ENCODE results near the gene NUDT5. TPM values are rescaled to one million over a fixed set of nuclear protein-coding genes. Genes with fewer than 3 reads are reported as not detected.

Gene NUDT5
- total RNA-seq, 4 donors from 2014 or later, result 19.9 to 23.7 (median 21.4) TPM

DNA sequence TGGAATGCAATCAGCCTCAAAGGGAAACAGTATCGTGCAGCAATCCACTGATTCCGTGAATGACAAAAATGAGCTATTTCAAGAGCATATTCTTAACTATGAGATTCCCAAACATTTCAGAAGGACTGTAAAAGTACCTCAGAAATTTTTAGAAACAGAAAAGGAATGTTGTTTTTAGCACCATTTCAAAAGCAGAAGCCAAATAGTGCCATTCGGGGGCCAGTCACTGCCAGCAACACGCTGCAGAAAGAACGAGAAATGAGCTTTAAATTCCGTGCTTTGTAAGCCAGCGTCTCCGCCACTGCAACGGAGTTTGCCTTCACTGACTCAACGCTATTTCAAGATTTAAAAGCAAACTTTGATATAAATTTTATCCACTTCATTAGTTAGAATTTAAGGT, 6.3 kb downstream of the NUDT5 start:
- 95% methylated on average over 10 of the region's 10 CpGs for WGBS

DNA sequence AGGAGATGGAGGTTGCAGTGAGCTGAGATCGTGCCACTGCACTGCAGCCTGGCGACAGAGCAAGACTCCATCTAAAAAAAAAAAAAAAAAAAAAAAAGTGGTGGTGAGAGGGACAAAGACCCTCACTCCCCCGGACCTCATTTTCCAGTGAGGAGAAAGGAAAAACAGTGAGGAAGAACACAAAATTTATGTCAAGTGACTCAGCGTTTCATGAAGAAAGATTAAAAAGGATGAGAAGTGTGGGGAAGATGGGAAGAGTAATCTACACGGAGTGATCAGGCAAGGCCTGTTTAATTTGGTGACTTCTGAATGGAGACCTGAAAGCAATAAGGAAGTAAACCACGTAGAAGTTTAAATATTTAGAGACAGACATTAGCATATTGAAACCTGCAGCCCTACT, 7.0 kb downstream of the NUDT5 start:
- 84% methylated on average over 6 of the region's 6 CpGs for whole genome bisulfite sequencing
- no peaks in the 10 kb centered on the region for H3K9me3 ChIP-seq
- no peak for DNase-seq (ENCODE audit: extremely low spot score)
- H3K4me3 ChIP-seq, result no peak overlapping the region
- H3K4me1 ChIP-seq, result peaks cover 0 to 18% (median 14%) of the 10 kb centered on the region in 4 donors
- intact Hi-C loops (cut with DNase I), result no loop called here
- no peak overlapping the region for H3K27ac ChIP-seq (replicated peaks in 1 of 4)
- H3K27me3 ChIP-seq, result no peaks in the 10 kb centered on the region
- TF ChIP-seq POLR2AphosphoS5 (IDR thresholded peaks at IDR 0.05) (no peak), POLR2A (IDR thresholded peaks at IDR 0.05; ENCODE audit: low read depth) (no peak), EP300 (IDR thresholded peaks at IDR 0.05) (no peak)
- TF ChIP-seq, protein P1, sequence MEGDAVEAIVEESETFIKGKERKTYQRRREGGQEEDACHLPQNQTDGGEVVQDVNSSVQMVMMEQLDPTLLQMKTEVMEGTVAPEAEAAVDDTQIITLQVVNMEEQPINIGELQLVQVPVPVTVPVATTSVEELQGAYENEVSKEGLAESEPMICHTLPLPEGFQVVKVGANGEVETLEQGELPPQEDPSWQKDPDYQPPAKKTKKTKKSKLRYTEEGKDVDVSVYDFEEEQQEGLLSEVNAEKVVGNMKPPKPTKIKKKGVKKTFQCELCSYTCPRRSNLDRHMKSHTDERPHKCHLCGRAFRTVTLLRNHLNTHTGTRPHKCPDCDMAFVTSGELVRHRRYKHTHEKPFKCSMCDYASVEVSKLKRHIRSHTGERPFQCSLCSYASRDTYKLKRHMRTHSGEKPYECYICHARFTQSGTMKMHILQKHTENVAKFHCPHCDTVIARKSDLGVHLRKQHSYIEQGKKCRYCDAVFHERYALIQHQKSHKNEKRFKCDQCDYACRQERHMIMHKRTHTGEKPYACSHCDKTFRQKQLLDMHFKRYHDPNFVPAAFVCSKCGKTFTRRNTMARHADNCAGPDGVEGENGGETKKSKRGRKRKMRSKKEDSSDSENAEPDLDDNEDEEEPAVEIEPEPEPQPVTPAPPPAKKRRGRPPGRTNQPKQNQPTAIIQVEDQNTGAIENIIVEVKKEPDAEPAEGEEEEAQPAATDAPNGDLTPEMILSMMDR (IDR thresholded peaks at IDR 0.05), result no peak
- peaks cover 12 to 55% (median 31%) of the 10 kb centered on the region in 4 donors for H3K36me3 ChIP-seq

More for the DNA sequence above, 6.3 kb downstream of the NUDT5 start:
- no peak for DNase-seq (ENCODE audit: extremely low spot score)
- H3K27me3 ChIP-seq, result no peaks in the 10 kb centered on the region
- H3K4me3 ChIP-seq, result no peak overlapping the region
- H3K4me1 ChIP-seq, result peaks cover 7 to 26% (median 22%) of the 10 kb centered on the region in 4 donors
- no peaks in the 10 kb centered on the region for H3K9me3 ChIP-seq
- TF ChIP-seq POLR2AphosphoS5 (IDR thresholded peaks at IDR 0.05), result no peak
- no peak for TF ChIP-seq EP300 (IDR thresholded peaks at IDR 0.05)
- TF ChIP-seq POLR2A (IDR thresholded peaks at IDR 0.05; ENCODE audit: low read depth), result no peak
- TF ChIP-seq, protein P1 (IDR thresholded peaks at IDR 0.05), result no peak
- intact Hi-C loops (cut with DNase I), result no loop called here
- H3K36me3 ChIP-seq, result peaks cover 6 to 48% (median 25%) of the 10 kb centered on the region in 4 donors
- H3K27ac ChIP-seq (replicated peaks in 1 of 4), result no peak overlapping the region

DNA sequence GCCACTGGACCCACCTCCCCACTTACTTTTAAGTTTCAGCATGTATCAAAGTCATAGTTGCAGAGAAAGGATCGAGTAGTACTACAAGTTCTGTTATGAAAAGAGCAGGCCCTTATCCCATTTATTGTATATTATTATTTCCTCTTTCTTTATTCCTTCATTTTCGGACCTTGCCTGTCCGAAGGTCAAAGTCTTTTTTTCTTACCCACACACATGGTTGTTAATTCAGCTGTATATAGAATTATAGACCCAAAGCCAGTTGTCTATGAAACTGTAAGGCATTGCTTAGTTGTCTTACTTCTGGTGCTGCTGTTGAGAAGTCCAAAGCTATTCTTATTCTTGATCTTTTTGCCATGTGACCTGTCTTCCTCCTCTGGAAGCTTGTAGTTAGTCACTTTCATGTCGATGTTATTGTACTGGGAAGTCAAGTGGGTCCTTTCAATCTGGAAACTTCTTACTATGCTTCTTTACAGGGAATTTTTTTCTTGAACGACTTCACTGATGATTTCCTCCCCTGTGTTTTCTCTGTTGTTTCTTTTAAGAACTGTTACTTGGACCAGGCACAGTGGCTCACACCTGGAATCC, 8.3 kb downstream of the NUDT5 start:
- Histone ChIP-seq H3K36me3 (peaks cover 12 to 61% (median 38%) of the 10 kb centered on the region in 4 donors), H3K27ac (replicated peaks in 1 of 4) (no peak overlapping the region)
- 82% methylated on average over 5 of the region's 5 CpGs for WGBS

DNA sequence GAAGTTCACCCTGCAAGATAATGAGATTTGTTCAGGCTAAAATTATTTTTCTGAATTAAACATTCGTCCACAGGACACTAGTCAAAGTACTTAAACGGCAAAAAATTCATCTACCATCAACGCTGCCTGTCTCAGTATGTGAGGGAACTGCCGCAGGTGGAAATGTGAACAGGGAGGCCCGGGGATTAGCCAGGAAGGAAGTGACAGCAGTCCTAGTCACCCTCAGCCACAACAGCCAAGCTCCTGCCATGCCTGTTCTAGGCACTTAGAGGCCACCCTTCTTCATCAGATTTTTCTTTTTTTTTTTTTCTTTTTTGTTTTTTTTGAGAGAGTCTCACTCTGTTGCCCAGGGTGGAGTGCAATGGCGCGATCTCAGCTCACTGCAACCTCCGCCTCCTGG, 9.4 kb downstream of the NUDT5 start:
- TF ChIP-seq POLR2A (IDR thresholded peaks at IDR 0.05; ENCODE audit: low read depth) (no peak), POLR2AphosphoS5 (IDR thresholded peaks at IDR 0.05) (no peak), EP300 (IDR thresholded peaks at IDR 0.05) (no peak)
- TF ChIP-seq, protein P1 (IDR thresholded peaks at IDR 0.05), result no peak
- Histone ChIP-seq H3K4me1 (peaks cover 0 to 2% (median 0%) of the 10 kb centered on the region in 4 donors), H3K4me3 (no peak overlapping the region), H3K9me3 (no peaks in the 10 kb centered on the region), H3K27me3 (no peaks in the 10 kb centered on the region), H3K36me3 (peaks cover 12 to 63% (median 46%) of the 10 kb centered on the region in 4 donors), H3K27ac (replicated peaks in 1 of 4) (no peak overlapping the region)
- intact Hi-C loops (cut with DNase I), result no loop called here
- DNase-seq (ENCODE audit: extremely low spot score), result no peak
- WGBS, result 87% methylated on average over 8 of the region's 8 CpGs

More for the DNA sequence above, 8.3 kb downstream of the NUDT5 start:
- no peak overlapping the region for H3K4me3 ChIP-seq
- intact Hi-C loops (cut with DNase I), result no loop called here
- DNase-seq (ENCODE audit: extremely low spot score), result no peak
- H3K4me1 ChIP-seq, result peaks cover 0 to 10% (median 3%) of the 10 kb centered on the region in 4 donors
- H3K27me3 ChIP-seq, result no peaks in the 10 kb centered on the region
- TF ChIP-seq, protein P1 (IDR thresholded peaks at IDR 0.05), result no peak
- TF ChIP-seq POLR2AphosphoS5 (IDR thresholded peaks at IDR 0.05) (no peak), EP300 (IDR thresholded peaks at IDR 0.05) (no peak), POLR2A (IDR thresholded peaks at IDR 0.05; ENCODE audit: low read depth) (no peak)
- no peaks in the 10 kb centered on the region for H3K9me3 ChIP-seq
